IMR-90 (cell line): ENCODE results near the gene EYS. TPM values are rescaled to one million over a fixed set of nuclear protein-coding genes. Genes with fewer than 3 reads are reported as not detected.

ENCODE experiments used
- ATAC-seq: fragments of 200-7000 bp; cut with Tn5 transposase; 2 replicates; pipeline ENCODE4 v1.9.1; 2020; ENCODE audit warnings: low read depth, mild to moderate bottlenecking, moderate library complexity
- BruUV-seq: library from RNA; stranded (reverse); fragments of 400-500 nt; replicated peaks from 2 replicates; lab custom pipeline; 2021; lab: Mats Ljungman, UMichigan
- CTCF ChIA-PET: fragments of 300-600 bp; formaldehyde crosslinking; extraction: SDS; loops from one replicate; lab custom pipeline; 2021; ENCODE audit warnings: antibody characterized with exemption; lab: Yijun Ruan, JAX
- POLR2A ChIA-PET: fragments of 300-600 bp; sonication (Branson Sonifier 250); formaldehyde crosslinking; loops from one replicate; lab custom pipeline; 2022; ENCODE audit warnings: antibody characterized with exemption; ENCODE audit not compliant: unreplicated experiment; lab: Charles Lee
- DNase-seq: peaks from one replicate; pipeline ENCODE4 v3.0.0; 2013
- H2AFZ ChIP-seq: replicated peaks from 2 replicates; pipeline ENCODE3; 2013; ENCODE audit warnings: low read length, mild to moderate bottlenecking; ENCODE audit not compliant: poor library complexity
- H2AK5ac ChIP-seq: 2 replicates; pipeline ENCODE4 v1.6.1; 2013; ENCODE audit warnings: low read depth, low read length, inconsistent platforms
- H2AK9ac ChIP-seq: replicated peaks from 2 replicates; pipeline ENCODE3; 2013; ENCODE audit warnings: mild to moderate bottlenecking, low read depth, low read length, moderate library complexity; ENCODE audit not compliant: poor library complexity
- H2BK120ac ChIP-seq: 2 replicates; pipeline ENCODE4 v1.6.1; 2013; ENCODE audit warnings: low read depth, low read length, inconsistent platforms
- H2BK15ac ChIP-seq: 3 replicates; pipeline ENCODE4 v1.6.1; 2013; ENCODE audit warnings: low read depth, low read length, inconsistent platforms
- H2BK20ac ChIP-seq: 2 replicates; pipeline ENCODE4 v1.6.1; 2013; ENCODE audit warnings: low read depth, mild to moderate bottlenecking, inconsistent platforms, low read length, moderate library complexity
- H2BK5ac ChIP-seq: 2 replicates; pipeline ENCODE4 v1.6.1; 2013; ENCODE audit warnings: mild to moderate bottlenecking, low read depth, low read length, inconsistent platforms; ENCODE audit not compliant: poor library complexity, severe bottlenecking
- H3K14ac ChIP-seq: replicated peaks from 2 replicates; pipeline ENCODE4 v1.6.1; 2013; ENCODE audit warnings: low read depth, low read length, inconsistent platforms
- H3K18ac ChIP-seq: 2 replicates; pipeline ENCODE4 v1.6.1; 2013; ENCODE audit warnings: low read depth, low read length, control low read depth
- H3K23ac ChIP-seq: 2 replicates; pipeline ENCODE4 v1.6.1; 2013; ENCODE audit warnings: low read depth, low read length, inconsistent platforms
- H3K27ac ChIP-seq: 2 replicates; pipeline ENCODE4 v1.5.1; 2013; ENCODE audit warnings: mild to moderate bottlenecking, control low read depth, low read length; ENCODE audit not compliant: insufficient read depth
- H3K27me3 ChIP-seq: 2 replicates; pipeline ENCODE4 v1.6.1; 2013; ENCODE audit warnings: low read length; ENCODE audit not compliant: control insufficient read depth, insufficient read depth
- H3K36me3 ChIP-seq: 2 replicates; pipeline ENCODE4 v1.6.1; 2013; ENCODE audit warnings: low read length, mixed read lengths; ENCODE audit not compliant: control insufficient read depth, insufficient read depth
- H3K4ac ChIP-seq: 2 replicates; pipeline ENCODE4 v1.6.1; 2013; ENCODE audit warnings: low read depth, low read length, inconsistent platforms
- H3K4me1 ChIP-seq: 2 replicates; pipeline ENCODE4 v1.6.1; 2013; ENCODE audit warnings: low read length, mixed read lengths; ENCODE audit not compliant: control insufficient read depth, insufficient read depth
- H3K4me2 ChIP-seq: 2 replicates; pipeline ENCODE4 v1.6.1; 2013; ENCODE audit warnings: low read depth, mild to moderate bottlenecking, control low read depth, low read length, moderate library complexity
- H3K4me3 ChIP-seq: 2 replicates; pipeline ENCODE4 v1.5.1; 2013; ENCODE audit warnings: low read depth, mild to moderate bottlenecking, control low read depth, low read length, moderate library complexity; ENCODE audit not compliant: insufficient read depth
- H3K56ac ChIP-seq: 2 replicates; pipeline ENCODE4 v1.6.1; 2013; ENCODE audit warnings: low read length, inconsistent platforms; ENCODE audit not compliant: insufficient read depth; ENCODE audit errors: extremely low read depth
- H3K79me1 ChIP-seq, 2 experiments: 2 replicates each; pipeline ENCODE4 v1.6.1; 2013; ENCODE audit warnings: low read length in 2 of 2, inconsistent platforms in 1 of 2, low read depth in 1 of 2
- H3K9ac ChIP-seq: 2 replicates; pipeline ENCODE4 v1.6.1; 2013; ENCODE audit warnings: low read depth, low read length, control low read depth
- H3K9me1 ChIP-seq: 2 replicates; pipeline ENCODE4 v1.6.1; 2013; ENCODE audit warnings: low read length, inconsistent platforms; ENCODE audit not compliant: insufficient read depth
- H3K9me3 ChIP-seq: 2 replicates; pipeline ENCODE4 v1.6.1; 2013; ENCODE audit warnings: low read length; ENCODE audit not compliant: control insufficient read depth, insufficient read depth
- H4K20me1 ChIP-seq: 2 replicates; pipeline ENCODE4 v1.6.1; 2013; ENCODE audit warnings: low read length, inconsistent platforms; ENCODE audit not compliant: insufficient read depth
- H4K5ac ChIP-seq: 2 replicates; pipeline ENCODE4 v1.6.1; 2013; ENCODE audit warnings: mild to moderate bottlenecking, low read depth, low read length, control low read depth
- H4K8ac ChIP-seq, 2 experiments: 2 replicates each; pipeline ENCODE4 v1.6.1; 2013; ENCODE audit warnings: low read depth in 2 of 2, low read length in 2 of 2, control low read depth in 1 of 2, inconsistent platforms in 1 of 2
- H4K91ac ChIP-seq: 2 replicates; pipeline ENCODE4 v1.6.1; 2013; ENCODE audit warnings: low read depth, low read length, inconsistent platforms; ENCODE audit not compliant: insufficient read depth
- BHLHE40 ChIP-seq: fragments of 150-350 bp; IDR thresholded peaks from 2 replicates; pipeline ENCODE4 v1.6.1; 2016; ENCODE audit warnings: mild to moderate bottlenecking, low read depth, low read length
- CEBPB ChIP-seq: IDR thresholded peaks from 2 replicates; pipeline ENCODE4 v1.6.1; 2012; ENCODE audit warnings: low read depth, low read length, improper control_type of control experiment
- CHD1 ChIP-seq: IDR thresholded peaks from 2 replicates; pipeline ENCODE4 v1.6.1; 2012; ENCODE audit warnings: low read depth, low read length, improper control_type of control experiment
- CTCF ChIP-seq: conservative IDR thresholded peaks from 2 replicates; pipeline ENCODE4 v1.5.1; 2012; ENCODE audit warnings: mild to moderate bottlenecking, low read depth, low read length, improper control_type of control experiment
- ELK1 ChIP-seq: fragments of 150-350 bp; IDR thresholded peaks from 2 replicates; pipeline ENCODE4 v1.6.1; 2016; ENCODE audit warnings: low read depth, mild to moderate bottlenecking, low read length, moderate library complexity, borderline replicate concordance
- FOS ChIP-seq: fragments of 150-350 bp; IDR thresholded peaks from 2 replicates; pipeline ENCODE4 v1.6.1; 2016; ENCODE audit warnings: low read depth, low read length
- MAFK ChIP-seq: IDR thresholded peaks from 2 replicates; pipeline ENCODE4 v1.6.1; 2012; ENCODE audit warnings: low read depth, low read length, improper control_type of control experiment
- MAZ ChIP-seq: IDR thresholded peaks from 2 replicates; pipeline ENCODE4 v1.6.1; 2012; ENCODE audit warnings: low read depth, mild to moderate bottlenecking, low read length, improper control_type of control experiment, moderate library complexity, borderline replicate concordance
- MXI1 ChIP-seq: IDR thresholded peaks from 2 replicates; pipeline ENCODE4 v1.6.1; 2012; ENCODE audit warnings: low read depth, mild to moderate bottlenecking, low read length, moderate library complexity, borderline replicate concordance
- NFE2L2 ChIP-seq: fragments of 150-350 bp; IDR thresholded peaks from 2 replicates; pipeline ENCODE4 v1.6.1; 2016; ENCODE audit warnings: low read depth, mild to moderate bottlenecking, low read length
- POLR2A ChIP-seq: IDR thresholded peaks from 2 replicates; pipeline ENCODE4 v1.6.1; 2012; ENCODE audit warnings: mild to moderate bottlenecking, low read depth, low read length
- RAD21 ChIP-seq: IDR thresholded peaks from 2 replicates; pipeline ENCODE4 v1.6.1; 2012; ENCODE audit warnings: low read length, improper control_type of control experiment
- RCOR1 ChIP-seq: IDR thresholded peaks from 2 replicates; pipeline ENCODE4 v1.6.1; 2012; ENCODE audit warnings: mild to moderate bottlenecking, low read length, improper control_type of control experiment; ENCODE audit not compliant: insufficient replicate concordance
- RFX5 ChIP-seq: IDR thresholded peaks from 2 replicates; pipeline ENCODE4 v1.8.0; 2012; ENCODE audit warnings: low read depth, mild to moderate bottlenecking, low read length, moderate library complexity
- SMC3 ChIP-seq: fragments of 150-350 bp; IDR thresholded peaks from 2 replicates; pipeline ENCODE4 v1.6.1; 2016; ENCODE audit warnings: low read depth, mild to moderate bottlenecking, antibody characterized with exemption, low read length, moderate library complexity
- WGBS, 2 experiments: methylation state at CpG; one replicate each; pipeline versions ENCODE4 v1.1.5 to v1.1.7; 2013; ENCODE audit warnings: missing lambda C conversion rate in 2 of 2; ENCODE audit not compliant: insufficient read length in 1 of 2; ENCODE audit errors: extremely low coverage in 2 of 2; 5-methylcytosine and 5-hydroxymethylcytosine counted together
- dilution Hi-C: fragments of 300-500 bp; cut with HindIII; formaldehyde crosslinking; loops from one replicate; pipeline ENCODE4 v1.14.3; 2018; ENCODE audit warnings: low sequenced_read_pairs; ENCODE audit not compliant: unreplicated experiment
- in situ Hi-C: fragments of 300-500 bp; cut with MboI; formaldehyde crosslinking; loops from 3 replicates; pipeline ENCODE4 v1.14.3; 2019; ENCODE audit warnings: low sequenced_read_pairs, inconsistent platforms, mixed read lengths
- intact Hi-C: fragments of 100-400 bp; cut with micrococcal nuclease; formaldehyde crosslinking; loops from 2 replicates; pipeline ENCODE4 v1.10.0; 2022
- polyA plus RNA-seq, 3 experiments: library from polyadenylated mRNA; depleted of rRNA; stranded (reverse); fragments of >200 nt; gene quantifications; 2 replicates each; pipeline ENCODE4 v1.2.3, GENCODE V29; 2012; ENCODE audit warnings: low replicate concordance in 1 of 3
- total RNA-seq: library from RNA; depleted of rRNA; stranded (reverse); fragments of >200 nt; gene quantifications from 2 replicates; pipeline ENCODE4 v1.2.3, GENCODE V29; 2012
- TF ChIP-seq, protein P1 (sequence below): fragments of 150-350 bp; IDR thresholded peaks from 2 replicates; pipeline ENCODE4 v1.6.1; 2017; ENCODE audit warnings: mild to moderate bottlenecking, antibody characterized with exemption, low read length, low read depth

Gene EYS
- total and polyA plus RNA-seq, 2 of the 4 experiments (the other 2 are of a cell fraction), result under 0.01 TPM; not detected in 1

GRCh38 chr6:63998991-63999390 is 1708.0 kb downstream of the EYS start:
- Histone ChIP-seq H3K36me3 (no peaks in the 10 kb centered on the region), H3K4me3 (no peak overlapping the region), H4K8ac (no peak overlapping the region), H2BK120ac (no peak overlapping the region), H3K18ac (no peak overlapping the region), H3K4ac (no peak overlapping the region), H3K9ac (no peak overlapping the region), H3K23ac (no peak overlapping the region), H2AK5ac (no peak overlapping the region), H4K91ac (no peak overlapping the region), H2AFZ (no peak overlapping the region), H3K27me3 (no peaks in the 10 kb centered on the region), H3K9me3 (no peaks in the 10 kb centered on the region), H3K4me2 (no peak overlapping the region), H2AK9ac (no peak overlapping the region), H2BK5ac (no peak overlapping the region), H3K27ac (no peak overlapping the region), H2BK20ac (no peak overlapping the region), H3K4me1 (no peaks in the 10 kb centered on the region), H4K20me1 (no peaks in the 10 kb centered on the region), H4K5ac (no peak overlapping the region), H3K79me1 (no peaks in the 10 kb centered on the region), H3K14ac (no peak overlapping the region), H3K9me1 (no peaks in the 10 kb centered on the region), H2BK15ac (no peak overlapping the region), H3K56ac (no peak overlapping the region)
- in situ Hi-C loops, result no loop called here
- TF ChIP-seq SMC3, result no peak
- no peak for TF ChIP-seq NFE2L2
- TF ChIP-seq FOS, result no peak
- no peak for TF ChIP-seq RFX5
- no peak for TF ChIP-seq CEBPB
- TF ChIP-seq MXI1, result no peak
- no peak for TF ChIP-seq MAFK
- TF ChIP-seq, protein P1, sequence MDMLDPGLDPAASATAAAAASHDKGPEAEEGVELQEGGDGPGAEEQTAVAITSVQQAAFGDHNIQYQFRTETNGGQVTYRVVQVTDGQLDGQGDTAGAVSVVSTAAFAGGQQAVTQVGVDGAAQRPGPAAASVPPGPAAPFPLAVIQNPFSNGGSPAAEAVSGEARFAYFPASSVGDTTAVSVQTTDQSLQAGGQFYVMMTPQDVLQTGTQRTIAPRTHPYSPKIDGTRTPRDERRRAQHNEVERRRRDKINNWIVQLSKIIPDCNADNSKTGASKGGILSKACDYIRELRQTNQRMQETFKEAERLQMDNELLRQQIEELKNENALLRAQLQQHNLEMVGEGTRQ, result no peak
- no peak for TF ChIP-seq MAZ
- TF ChIP-seq RCOR1, result no peak
- TF ChIP-seq CTCF, result no peak
- TF ChIP-seq BHLHE40, result no peak
- TF ChIP-seq RAD21, result no peak
- TF ChIP-seq POLR2A, result no peak
- no peak for TF ChIP-seq CHD1
- no peak for TF ChIP-seq ELK1
- no TSS peak for BruUV-seq
- intact Hi-C loops, result loop anchor here (5.0 to 10.0 kb wide), 2 partner anchors 77 to 184 kb away; no protein-coding TSS in a partner anchor
- CTCF ChIA-PET, result interaction anchor here (0.6 kb wide), 1 partner anchor 1002 kb away, joined by 4 read pairs; no protein-coding TSS in a partner anchor
- DNase-seq (no peak), ATAC-seq (no peak)
- POLR2A ChIA-PET, result no interaction called here
- dilution Hi-C loops, result no loop called here
- no CpG with 5 or more reads among the region's 3 CpGs for WGBS, 2 experiments
